Measurements from ENCODE around the gene CDKAL1.

CDKAL1 gene

DNA sequence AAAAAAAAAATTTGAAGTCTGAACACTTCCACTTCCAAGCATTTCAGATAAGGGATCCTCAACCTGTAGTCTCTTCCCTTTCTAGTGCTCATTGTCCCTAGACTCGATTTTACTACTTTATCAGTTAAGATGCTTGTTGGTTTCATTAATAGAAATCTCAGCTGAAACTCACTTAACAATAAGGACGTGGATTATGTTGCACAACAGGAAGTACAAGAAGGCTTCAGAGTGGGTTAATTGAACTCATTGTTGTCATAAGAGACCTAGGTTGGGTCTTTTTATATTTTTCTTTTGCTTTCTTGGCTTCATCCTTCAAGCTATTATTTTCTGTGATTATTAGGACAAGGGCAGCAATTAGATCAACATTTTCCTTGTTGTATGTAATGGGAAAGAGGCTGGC is 175.2 kb downstream of the CDKAL1 start:
- H3K27me3 ChIP-seq (ENCODE audit: insufficient read depth, poor library complexity, severe bottlenecking) = no peaks in the 10 kb centered on the region
- DNase-seq (ENCODE audit: low read depth in 1 of 2, low spot score in 1 of 2) = no peak
- TF ChIP-seq, protein P1, sequence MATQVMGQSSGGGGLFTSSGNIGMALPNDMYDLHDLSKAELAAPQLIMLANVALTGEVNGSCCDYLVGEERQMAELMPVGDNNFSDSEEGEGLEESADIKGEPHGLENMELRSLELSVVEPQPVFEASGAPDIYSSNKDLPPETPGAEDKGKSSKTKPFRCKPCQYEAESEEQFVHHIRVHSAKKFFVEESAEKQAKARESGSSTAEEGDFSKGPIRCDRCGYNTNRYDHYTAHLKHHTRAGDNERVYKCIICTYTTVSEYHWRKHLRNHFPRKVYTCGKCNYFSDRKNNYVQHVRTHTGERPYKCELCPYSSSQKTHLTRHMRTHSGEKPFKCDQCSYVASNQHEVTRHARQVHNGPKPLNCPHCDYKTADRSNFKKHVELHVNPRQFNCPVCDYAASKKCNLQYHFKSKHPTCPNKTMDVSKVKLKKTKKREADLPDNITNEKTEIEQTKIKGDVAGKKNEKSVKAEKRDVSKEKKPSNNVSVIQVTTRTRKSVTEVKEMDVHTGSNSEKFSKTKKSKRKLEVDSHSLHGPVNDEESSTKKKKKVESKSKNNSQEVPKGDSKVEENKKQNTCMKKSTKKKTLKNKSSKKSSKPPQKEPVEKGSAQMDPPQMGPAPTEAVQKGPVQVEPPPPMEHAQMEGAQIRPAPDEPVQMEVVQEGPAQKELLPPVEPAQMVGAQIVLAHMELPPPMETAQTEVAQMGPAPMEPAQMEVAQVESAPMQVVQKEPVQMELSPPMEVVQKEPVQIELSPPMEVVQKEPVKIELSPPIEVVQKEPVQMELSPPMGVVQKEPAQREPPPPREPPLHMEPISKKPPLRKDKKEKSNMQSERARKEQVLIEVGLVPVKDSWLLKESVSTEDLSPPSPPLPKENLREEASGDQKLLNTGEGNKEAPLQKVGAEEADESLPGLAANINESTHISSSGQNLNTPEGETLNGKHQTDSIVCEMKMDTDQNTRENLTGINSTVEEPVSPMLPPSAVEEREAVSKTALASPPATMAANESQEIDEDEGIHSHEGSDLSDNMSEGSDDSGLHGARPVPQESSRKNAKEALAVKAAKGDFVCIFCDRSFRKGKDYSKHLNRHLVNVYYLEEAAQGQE (IDR thresholded peaks at IDR 0.05; ENCODE audit: insufficient replicate concordance, low read depth) = no peak
- TF ChIP-seq, protein P2, sequence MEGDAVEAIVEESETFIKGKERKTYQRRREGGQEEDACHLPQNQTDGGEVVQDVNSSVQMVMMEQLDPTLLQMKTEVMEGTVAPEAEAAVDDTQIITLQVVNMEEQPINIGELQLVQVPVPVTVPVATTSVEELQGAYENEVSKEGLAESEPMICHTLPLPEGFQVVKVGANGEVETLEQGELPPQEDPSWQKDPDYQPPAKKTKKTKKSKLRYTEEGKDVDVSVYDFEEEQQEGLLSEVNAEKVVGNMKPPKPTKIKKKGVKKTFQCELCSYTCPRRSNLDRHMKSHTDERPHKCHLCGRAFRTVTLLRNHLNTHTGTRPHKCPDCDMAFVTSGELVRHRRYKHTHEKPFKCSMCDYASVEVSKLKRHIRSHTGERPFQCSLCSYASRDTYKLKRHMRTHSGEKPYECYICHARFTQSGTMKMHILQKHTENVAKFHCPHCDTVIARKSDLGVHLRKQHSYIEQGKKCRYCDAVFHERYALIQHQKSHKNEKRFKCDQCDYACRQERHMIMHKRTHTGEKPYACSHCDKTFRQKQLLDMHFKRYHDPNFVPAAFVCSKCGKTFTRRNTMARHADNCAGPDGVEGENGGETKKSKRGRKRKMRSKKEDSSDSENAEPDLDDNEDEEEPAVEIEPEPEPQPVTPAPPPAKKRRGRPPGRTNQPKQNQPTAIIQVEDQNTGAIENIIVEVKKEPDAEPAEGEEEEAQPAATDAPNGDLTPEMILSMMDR (IDR thresholded peaks at IDR 0.05; ENCODE audit: insufficient read depth, low read length) = no peak
- TF ChIP-seq GABPA (IDR thresholded peaks at IDR 0.05; ENCODE audit: low read depth) (no peak), SPI1 (IDR thresholded peaks at IDR 0.05; ENCODE audit: borderline replicate concordance, low read depth) (no peak), POLR2AphosphoS5 (IDR thresholded peaks at IDR 0.05; ENCODE audit: low read depth) (no peak)

DNA sequence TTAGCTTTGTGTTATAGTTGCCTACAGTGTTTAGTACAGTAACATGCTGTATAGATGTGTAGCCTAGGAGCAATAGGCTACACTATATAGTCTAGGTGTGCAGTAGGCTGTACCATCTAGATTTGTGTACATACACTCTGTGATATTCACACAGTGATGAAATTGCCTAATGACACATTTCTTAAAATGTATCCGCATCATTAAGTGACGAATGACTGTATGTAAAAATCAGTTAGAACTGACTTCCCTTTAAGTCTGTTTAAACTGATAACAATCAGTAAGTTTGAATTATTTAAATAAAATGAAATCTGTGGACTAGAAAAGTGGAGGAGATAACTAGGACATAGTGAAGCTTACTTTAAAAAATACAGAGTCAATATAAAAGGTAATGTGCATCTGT is 176.1 kb downstream of the CDKAL1 start:
- H3K4me3 ChIP-seq (replicated peaks; ENCODE audit: insufficient read depth, low read length) = no peak overlapping the region
- no peak for DNase-seq (ENCODE audit: low read depth in 1 of 2, low spot score in 1 of 2)
- H3K27me3 ChIP-seq (ENCODE audit: insufficient read depth, poor library complexity, severe bottlenecking) = no peaks in the 10 kb centered on the region
- H3K27ac ChIP-seq (replicated peaks) = no peak overlapping the region
- TF ChIP-seq GABPA (IDR thresholded peaks at IDR 0.05; ENCODE audit: low read depth) = no peak
- TF ChIP-seq, protein P2 (IDR thresholded peaks at IDR 0.05; ENCODE audit: insufficient read depth, low read length) = no peak
- TF ChIP-seq, protein P1 (IDR thresholded peaks at IDR 0.05; ENCODE audit: insufficient replicate concordance, low read depth) = no peak
- no peak for TF ChIP-seq SPI1 (IDR thresholded peaks at IDR 0.05; ENCODE audit: borderline replicate concordance, low read depth)
- TF ChIP-seq POLR2AphosphoS5 (IDR thresholded peaks at IDR 0.05; ENCODE audit: low read depth) = no peak

More for the DNA sequence above, 175.2 kb downstream of the CDKAL1 start:
- Histone ChIP-seq H3K4me3 (replicated peaks; ENCODE audit: insufficient read depth, low read length) (no peak overlapping the region), H3K27ac (replicated peaks) (no peak overlapping the region)

DNA sequence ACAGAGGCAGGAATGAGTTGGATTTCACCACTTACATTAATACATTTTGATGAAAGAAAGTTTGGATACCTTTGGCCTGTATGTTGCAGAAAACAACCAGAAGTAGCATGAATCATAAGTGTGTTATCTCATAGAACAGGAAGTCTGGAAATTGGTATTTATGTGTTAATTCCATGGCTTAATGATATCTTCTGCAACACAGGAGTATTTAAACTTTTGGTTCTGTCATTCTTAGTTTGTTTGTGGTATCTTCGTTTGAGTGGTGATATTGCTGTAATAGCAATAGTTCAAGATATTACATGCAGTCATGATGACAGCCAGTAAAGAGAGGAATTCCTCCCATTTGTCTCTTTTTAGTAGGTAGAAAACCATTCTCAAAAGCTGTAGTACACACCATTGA is 177.3 kb downstream of the CDKAL1 start:
- DNase-seq (ENCODE audit: low read depth in 1 of 2, low spot score in 1 of 2) = no peak
- Histone ChIP-seq H3K4me3 (replicated peaks; ENCODE audit: insufficient read depth, low read length) (no peak overlapping the region), H3K27ac (replicated peaks) (no peak overlapping the region), H3K27me3 (ENCODE audit: insufficient read depth, poor library complexity, severe bottlenecking) (no peaks in the 10 kb centered on the region)
- TF ChIP-seq, protein P1 (IDR thresholded peaks at IDR 0.05; ENCODE audit: insufficient replicate concordance, low read depth) = no peak
- no peak for TF ChIP-seq SPI1 (IDR thresholded peaks at IDR 0.05; ENCODE audit: borderline replicate concordance, low read depth)
- no peak for TF ChIP-seq GABPA (IDR thresholded peaks at IDR 0.05; ENCODE audit: low read depth)
- TF ChIP-seq, protein P2 (IDR thresholded peaks at IDR 0.05; ENCODE audit: insufficient read depth, low read length) = no peak
